Esophagus muscularis mucosa (tissue), 3 donors: ENCODE results near the gene SV2C.

Source experiments
- POLR2A ChIP-seq: fragments of 450-650 bp; IDR thresholded peaks from one replicate; pipeline ENCODE4 v1.6.1; 2017; ENCODE audit warnings: antibody characterized with exemption, moderate library complexity, mild to moderate bottlenecking, low read depth
- TF ChIP-seq, protein P1 (sequence below), 3 experiments: fragments of 200-600 bp in 2 of 3; fragments of 450-650 bp in 1 of 3; sonication (generic) in 2 of 3; IDR thresholded peaks; one replicate each; pipeline ENCODE4 v1.5.1; 2017 to 2019; ENCODE audit warnings: antibody characterized with exemption in 3 of 3, mild to moderate bottlenecking in 2 of 3, moderate library complexity in 1 of 3

GRCh38 chr5:76332102-76332501 lies 248.9 kb downstream of the SV2C start:
- TF ChIP-seq, protein P1, sequence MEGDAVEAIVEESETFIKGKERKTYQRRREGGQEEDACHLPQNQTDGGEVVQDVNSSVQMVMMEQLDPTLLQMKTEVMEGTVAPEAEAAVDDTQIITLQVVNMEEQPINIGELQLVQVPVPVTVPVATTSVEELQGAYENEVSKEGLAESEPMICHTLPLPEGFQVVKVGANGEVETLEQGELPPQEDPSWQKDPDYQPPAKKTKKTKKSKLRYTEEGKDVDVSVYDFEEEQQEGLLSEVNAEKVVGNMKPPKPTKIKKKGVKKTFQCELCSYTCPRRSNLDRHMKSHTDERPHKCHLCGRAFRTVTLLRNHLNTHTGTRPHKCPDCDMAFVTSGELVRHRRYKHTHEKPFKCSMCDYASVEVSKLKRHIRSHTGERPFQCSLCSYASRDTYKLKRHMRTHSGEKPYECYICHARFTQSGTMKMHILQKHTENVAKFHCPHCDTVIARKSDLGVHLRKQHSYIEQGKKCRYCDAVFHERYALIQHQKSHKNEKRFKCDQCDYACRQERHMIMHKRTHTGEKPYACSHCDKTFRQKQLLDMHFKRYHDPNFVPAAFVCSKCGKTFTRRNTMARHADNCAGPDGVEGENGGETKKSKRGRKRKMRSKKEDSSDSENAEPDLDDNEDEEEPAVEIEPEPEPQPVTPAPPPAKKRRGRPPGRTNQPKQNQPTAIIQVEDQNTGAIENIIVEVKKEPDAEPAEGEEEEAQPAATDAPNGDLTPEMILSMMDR (IDR thresholded peaks at IDR 0.05), result no peak
- TF ChIP-seq POLR2A, result no peak
